EL (cell line): ENCODE data around the gene DCC.

ENCODE experiments used
- DNase-seq: peaks from one replicate; pipeline ENCODE4 v3.0.0-alpha.2; 2016

Gene DCC

DNA sequence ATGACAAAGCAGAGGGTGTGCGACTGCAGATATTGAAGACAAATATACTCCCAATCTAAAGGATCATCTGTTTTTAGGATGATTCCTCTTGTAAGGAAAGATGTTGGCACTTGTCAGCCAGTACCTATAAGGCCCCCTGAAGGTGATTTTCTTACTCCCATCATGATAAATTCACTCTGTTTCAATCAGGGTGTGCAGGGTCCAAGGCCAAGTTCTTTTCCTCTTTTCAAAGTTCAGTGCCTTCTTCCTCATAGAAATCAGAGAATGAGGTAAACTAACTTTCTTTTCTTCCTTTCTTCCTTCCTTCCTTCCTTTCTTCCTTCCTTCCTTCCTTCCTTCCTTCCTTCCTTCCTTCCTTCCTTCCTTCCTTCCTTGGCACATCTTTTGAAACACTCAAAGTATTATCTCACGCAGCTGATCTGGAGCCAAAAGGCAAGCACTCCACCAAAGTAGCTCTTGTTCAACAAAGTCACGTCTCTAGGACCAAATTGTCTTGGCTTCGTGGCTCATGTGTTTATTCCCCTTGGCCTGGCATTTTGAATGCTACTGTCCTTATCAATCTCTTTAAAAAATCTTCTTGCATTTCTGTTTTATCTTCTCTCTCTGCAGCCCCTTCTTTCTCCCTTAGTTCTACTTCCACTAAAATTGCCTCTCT, 87.7 kb downstream of the DCC start:
- no peak for DNase-seq

DNA sequence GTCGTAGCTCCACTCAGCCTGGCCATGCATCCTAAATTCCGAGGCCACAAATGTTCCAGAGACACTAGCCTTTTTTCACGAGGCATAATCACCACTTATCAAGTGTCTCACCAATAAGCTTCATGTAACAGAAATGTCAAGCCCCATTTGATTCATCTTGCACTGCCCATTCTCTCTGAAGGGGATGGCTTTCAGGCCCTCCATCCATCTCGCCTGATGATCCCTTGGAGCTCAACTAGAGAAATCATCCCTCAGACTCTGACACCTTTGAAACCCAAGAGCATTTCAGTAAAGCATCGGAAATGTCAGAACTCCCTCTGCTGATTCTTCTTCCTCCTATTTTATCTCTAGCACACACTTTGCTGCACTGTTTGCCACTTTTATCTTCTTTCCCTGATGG, 91.7 kb downstream of the DCC start:
- no peak for DNase-seq

DNA sequence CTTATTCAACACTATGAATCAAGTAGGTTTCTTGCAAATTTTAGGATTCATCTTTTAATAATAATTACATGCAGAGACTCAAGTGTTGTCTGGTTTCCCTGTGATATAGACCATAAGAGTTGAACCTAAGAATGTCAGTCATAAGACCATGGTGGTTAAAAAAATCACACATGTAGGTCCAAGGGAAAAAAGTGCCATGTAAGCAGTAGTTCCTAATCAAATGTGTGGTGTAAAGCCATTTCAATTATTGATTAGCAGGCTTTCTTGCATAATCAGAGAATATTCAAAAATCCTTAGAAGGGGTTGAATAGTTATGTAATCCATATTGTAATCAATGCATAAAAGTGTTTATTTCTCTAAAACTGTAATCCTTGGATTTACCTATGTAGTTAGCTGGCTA, 93.8 kb downstream of the DCC start:
- DNase-seq, result no peak

DNA sequence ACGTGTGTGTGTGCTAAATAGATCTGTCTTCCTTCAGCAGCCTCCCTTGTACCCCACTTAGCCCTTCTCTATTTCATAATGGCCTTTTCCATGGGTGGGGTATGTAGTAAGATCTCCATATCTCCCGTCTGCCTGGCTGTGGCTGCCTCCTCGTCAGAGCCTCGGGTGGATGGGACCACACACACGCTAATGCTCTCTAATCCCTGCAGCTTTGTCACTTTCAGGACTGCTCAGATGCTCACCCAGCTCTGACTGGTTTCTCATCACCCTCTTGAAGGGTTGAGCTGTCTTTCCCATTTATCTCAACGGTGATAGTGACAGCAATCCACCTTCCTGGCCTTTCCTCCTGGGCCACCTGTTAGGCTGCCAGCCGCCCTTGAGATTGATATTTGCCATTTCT, 95.3 kb downstream of the DCC start:
- no peak for DNase-seq

DNA sequence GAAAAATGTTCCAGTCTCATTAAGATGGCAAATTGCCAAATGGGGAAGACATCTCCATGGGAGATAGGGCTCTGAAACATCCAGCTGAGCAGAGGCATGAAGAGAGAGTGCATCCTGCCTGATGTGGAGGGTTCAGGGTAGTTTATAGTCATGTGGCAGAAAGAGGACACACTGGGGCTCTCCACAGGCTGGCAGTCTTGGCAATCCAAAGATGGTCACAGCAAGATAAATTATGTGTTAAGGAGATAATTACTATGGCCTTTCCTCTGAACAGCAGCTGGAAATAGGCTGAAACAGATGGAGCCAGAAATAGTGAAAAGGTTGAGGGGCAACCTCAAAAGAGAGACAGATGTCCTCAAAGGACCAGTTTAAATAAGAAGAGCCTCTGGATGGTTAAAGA, 97.2 kb downstream of the DCC start:
- DNase-seq, result no peak

DNA sequence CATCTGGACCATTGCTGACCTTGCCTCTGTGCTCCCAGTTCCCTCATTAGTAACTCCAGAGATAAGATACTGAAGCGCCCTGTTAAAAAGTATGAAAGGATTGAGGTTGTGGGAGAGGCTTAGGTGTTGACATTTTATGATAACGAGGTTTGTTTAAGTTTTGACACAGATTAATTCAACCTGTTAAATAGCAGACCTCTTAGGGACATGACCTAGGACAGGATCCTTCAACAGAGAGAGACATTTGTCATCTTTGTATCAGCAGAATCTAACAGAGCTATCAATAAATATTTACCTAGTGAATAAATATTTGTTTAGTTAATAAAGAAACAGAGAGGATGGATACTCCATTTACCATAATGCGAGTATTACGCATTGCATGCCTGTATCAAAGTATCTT, 99.5 kb downstream of the DCC start:
- DNase-seq, result no peak

DNA sequence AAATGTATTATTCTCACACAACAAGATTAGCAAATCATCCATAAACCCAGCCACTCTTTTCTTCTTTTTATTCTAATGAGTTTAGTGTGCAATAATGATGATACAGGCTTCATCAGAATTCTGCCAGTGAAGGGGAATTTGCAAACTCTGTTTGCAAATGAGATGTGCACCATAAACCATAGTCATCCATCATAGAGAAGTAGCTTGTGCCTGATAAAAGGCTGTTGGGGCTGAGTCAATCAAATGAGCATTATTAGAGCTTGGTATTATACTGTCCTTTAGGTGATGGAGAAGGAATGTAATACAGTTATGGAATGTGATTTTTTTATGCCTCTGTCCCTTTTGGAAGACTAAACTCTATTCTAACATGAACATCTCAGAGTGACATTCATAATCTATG, 101.8 kb downstream of the DCC start:
- no peak for DNase-seq

DNA sequence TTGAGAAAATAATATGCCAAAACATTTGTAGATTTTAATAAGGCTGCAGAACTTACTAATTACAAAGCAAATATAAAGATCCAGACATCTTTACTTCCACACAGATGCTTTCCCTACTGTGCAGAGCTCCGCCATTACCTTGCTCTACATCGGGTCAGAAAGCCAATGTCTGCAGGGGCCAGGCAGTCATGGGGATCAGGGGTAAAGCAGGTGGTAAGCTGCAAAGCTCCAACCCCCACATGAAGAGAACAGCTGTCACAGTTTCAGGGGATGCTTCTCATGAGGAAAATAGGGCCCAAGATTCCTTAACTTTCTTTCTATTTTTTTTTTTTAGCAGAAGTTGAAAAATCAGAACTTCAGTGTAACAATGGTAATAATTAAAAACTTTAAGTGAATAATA, 102.7 kb downstream of the DCC start:
- no peak for DNase-seq

DNA sequence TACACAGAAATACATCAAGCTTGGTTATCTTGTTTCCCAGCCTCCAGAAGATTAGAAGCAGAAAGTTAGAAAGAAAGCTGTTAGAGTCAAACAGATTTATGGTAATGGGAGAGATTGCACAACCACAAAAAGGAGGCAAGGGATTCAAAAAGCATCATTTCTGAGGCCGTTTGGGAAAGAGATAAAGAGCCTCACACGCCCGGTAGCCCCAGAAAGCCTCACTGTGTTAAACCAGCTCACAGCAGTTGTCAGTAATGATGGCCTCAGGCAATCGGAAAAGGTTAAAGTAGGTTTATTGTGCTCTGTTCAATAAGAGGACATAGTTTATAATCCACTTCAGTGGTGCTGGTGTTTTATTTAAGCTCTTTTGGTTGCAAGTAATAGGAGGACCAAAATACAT, 111.3 kb downstream of the DCC start:
- no peak for DNase-seq

DNA sequence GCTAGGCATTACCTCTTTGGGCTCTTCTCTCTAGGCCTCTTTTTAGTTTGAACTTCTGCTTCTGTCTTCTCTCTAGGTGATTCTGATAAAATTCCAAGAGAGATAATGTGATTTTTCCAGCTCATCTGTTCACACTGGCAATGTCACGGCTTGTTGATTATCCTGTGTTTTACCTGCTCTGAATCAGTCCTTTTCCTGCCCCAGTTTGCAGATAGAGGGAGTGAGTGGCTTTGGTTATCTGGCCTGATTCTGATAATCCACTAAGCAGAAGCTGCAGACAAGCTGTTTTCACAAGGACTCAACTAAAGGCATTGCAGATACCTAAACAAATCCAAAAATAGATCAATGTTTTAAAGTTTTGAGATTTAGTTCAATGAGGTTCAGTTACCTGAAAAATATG, 111.9 kb downstream of the DCC start:
- no peak for DNase-seq

DNA sequence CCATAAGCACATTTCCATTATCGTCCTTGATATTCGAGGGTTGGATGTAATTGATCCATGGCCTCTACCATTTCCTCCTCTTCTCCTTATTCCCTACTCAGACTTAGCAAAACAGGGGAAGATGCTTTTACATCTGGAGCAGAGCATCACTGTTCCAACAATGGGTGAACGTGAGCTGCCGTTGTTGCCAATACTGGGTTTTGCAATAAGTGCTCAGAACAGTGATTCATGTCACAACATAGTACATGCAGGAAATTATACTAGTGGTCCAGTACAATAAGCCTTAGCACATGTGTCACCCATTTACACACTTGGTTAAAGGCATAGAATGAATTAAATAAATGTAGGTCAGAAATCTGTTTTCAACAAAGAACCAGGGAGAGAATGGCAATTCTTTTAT, 112.4 kb downstream of the DCC start:
- no peak for DNase-seq

DNA sequence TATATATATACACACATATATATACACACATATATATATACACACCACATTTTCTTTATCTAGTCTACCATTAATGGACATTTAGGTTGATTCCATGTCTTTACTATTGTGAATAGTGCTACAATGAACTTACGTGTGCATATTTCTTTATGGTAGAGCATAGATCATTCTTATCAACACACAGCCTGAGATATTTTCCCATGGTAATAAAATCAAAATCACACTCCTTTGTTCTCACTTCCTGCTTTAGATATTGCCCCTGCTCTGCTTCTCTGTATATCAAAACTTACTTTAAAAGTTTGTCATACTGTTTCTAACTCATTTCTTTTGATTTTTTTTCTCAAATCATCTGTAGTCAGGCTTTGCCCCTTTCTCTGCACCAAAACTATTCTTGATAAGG, 119.9 kb downstream of the DCC start:
- DNase-seq, result no peak

DNA sequence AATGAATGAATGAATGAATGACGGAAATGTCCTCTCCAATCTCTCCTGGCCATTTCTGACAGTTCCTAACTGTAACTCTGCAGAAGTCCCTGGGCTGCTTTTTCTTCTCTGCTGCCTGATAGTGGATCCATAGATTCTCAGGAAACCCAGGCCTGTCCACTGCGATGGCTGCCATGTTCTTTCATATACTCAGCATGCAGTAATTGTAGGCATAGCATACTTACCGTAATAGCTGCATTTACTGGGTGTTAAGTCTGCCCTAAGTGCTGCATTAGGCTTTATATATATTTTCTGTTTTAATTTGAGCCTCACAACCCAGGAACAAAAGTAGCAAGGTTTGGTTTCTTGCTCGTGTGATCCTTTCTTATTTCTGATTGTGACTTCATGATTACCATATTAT, 122.9 kb downstream of the DCC start:
- no peak for DNase-seq

DNA sequence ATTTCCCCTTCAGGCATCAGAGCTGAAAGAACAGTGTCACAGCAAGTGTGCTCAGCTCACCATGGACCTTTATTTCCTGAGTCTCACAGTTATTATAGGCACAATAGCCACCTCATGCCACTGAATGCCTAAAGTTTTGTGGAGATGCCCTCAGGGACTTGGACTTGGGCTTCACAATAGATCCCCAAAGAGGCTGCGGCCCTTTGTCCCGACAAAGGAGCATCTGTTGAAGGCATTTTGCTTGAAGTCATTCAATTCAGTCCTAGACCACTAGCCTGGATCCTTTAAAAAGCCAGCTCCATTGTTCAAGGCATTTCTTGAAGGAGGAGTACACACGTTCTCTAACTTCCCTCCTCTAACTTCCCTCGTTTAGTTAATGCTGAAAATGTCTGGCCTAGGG, 125.4 kb downstream of the DCC start:
- DNase-seq, result no peak

DNA sequence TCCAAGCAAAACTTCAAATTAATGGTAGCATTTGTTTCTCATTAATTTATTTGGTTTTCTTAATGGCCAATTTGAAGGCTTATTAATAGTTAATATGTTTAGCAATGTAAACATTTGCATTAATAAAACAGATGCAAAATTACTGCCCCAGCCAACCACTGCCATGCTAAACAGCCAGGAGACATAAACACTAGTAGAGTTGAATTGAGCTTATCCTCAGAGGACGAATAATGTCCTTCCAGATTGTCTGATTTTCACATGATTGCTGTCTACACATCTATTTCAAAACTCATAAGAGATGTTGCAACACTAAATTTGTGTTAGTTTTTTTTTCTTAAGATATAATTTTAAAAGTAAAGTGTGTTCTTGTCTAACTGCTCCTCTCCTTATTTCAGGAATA, 128.5 kb downstream of the DCC start:
- no peak for DNase-seq

DNA sequence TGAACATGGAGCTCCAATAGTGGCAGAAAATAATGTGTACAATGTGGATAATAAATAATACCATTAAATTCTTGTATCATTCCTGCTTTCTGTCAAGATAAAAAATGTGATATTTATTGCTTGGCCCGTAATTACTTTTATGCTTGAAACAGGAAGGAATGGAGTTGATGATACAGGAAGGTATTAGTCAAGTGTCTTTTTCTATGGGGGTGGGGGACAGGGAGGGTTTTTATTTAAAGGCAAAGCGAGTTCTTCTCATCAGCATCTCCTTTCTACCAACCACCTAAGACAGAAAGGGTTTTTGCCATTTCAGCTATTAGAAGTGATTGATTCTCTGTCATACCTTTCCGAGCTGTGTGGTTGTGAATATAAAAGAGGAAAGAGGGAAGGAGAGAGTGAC, 135.3 kb downstream of the DCC start:
- no peak for DNase-seq

DNA sequence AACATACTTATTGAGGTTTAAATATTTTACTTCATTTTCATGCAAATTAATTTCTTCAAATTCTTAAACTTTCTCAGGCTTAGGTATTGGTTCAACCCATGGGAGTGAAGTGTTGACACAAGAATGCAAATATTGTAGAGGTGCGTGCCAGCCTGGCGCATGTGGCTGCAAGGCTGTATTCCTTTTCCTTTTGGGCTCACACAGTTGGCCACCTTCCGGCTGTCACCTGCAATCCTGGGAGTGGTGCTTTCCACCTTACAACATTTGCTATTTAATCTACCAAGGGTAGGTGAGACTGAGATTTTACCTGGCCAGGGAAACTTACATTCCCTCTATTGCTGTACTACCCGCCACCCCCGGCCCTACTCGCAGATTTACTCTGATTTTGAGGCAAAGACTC, 141.1 kb downstream of the DCC start:
- no peak for DNase-seq

DNA sequence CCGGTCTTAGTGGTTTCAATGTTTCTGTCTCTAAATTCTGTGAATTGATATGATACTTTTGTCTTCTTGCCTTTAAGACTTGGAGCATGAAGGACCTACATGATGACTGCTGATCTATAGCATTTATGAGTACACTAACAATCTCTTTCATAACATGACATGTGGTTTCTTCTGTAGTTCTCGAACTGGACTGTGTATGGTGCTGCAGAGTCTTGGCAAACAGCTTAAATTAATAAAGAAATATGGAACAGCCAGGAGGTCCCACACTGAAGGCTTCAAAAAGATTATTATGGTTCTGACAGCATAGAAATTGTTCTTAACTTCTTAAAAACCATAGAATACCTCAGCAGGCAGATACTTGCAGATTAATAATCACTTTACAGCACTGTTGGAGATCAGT, 145.0 kb downstream of the DCC start:
- DNase-seq, result no peak

DNA sequence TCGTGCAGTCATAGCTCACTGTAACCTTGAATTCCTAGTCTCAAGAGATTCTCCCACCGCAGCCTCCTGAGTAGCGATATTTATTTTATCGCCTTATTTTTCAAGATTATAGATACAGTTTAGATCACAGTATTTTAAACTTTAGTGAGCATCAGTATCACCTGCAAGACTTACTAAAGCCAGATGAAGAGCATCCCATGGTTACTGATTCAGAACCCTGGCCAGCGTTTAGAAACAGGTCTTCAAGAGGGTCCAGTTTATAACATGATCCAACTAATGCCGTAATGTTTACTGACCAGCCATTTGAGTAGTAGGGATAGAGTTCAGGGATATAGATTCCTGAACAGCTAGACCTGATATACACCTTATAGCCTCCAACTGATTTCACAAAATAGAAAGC, 146.1 kb downstream of the DCC start:
- DNase-seq, result no peak

DNA sequence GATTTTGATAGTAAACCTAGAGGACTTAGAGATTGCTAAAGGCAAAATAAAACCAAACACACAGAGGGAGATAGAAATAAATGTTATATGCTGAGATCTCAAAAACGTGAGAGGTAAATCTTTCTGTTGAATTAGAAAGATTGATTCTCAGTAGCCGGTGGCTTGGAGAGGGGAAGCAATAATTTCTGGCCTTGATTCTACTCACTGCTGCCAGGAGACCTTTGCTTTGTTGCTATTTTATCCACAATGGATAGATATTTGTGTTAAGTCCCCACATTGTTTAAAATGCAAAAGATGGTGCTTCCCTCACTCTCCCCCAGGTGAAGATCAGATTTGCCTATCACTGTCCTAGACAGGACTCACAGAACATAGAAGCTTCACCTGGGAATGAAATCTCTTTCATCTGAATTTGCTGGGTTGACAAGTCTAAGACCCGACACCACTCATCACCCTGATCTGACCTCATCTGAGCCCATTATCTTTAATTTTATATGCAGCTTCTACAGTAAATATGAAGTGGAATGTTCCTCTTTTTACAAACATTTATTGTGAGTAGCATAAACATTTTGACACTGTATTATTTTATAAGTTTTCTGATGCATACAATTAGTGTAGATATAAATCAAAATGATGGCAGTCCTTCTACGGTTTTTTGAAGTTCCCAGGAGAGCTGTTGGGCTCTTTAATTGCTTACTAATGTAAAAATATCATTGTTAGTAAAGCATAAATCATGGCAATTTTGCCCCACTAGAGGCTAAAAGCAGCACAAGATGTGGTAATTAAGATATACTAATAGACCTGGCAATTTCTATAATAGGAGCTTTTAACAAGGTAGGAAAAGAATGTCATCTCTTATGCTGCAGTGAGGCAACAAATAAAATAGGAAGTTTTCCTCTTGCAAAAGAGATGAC, 149.7 kb downstream of the DCC start:
- no peak for DNase-seq

DNA sequence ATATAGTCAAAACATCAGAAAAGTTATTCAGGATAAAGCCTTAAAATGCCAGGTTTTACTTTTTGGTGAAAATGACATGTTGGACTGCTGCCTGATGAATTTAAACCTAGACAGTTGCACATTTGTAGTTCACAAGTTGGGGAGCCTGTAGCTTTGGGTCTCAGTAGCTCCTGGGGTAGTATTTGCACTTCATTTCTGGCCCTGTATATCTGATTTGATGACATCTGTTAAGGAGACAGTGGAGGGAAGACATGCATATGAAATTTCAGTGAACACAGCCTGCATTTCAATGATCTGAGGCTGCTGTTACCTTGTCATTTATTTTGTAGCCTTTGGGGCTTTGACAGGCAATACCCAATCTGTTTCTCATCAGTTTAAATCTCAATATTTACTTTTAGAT, 156.4 kb downstream of the DCC start:
- DNase-seq, result no peak

DNA sequence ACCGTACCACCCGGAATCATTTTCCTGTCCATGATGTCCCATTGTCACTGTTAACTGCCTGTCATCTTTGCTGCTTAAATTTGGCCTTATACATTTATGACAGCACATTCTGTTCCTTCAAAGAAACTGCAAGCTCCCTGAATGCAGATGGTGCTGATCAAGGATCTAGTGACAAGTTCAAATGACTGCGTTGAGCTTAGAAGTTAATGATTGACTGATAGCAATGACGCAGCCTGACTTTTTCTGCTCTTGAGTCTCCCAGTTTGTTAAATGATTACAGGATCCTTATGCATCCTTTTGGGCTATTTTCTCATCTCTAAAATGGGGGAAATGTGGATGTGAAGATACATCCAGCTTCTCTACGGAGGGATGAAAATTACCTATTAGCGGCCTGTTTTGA, 159.0 kb downstream of the DCC start:
- DNase-seq, result no peak

DNA sequence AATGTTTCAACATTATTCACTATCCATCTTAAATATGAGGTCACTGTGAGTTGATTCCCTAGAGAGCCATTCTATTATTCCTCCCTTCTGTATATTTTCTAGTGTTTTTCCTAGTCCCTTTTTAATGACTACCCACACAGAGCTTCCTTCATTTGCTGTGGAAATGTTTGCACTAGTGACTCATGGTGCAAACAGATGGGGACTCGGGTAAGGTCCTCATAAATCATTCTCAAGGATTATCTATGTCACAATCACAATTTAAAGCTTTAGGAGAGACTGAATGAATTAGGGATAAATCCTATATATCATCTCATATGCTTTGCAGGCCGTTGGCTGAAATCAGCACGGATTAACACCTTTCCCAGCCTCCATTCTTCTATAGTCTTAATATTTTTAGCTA, 159.6 kb downstream of the DCC start:
- no peak for DNase-seq

DNA sequence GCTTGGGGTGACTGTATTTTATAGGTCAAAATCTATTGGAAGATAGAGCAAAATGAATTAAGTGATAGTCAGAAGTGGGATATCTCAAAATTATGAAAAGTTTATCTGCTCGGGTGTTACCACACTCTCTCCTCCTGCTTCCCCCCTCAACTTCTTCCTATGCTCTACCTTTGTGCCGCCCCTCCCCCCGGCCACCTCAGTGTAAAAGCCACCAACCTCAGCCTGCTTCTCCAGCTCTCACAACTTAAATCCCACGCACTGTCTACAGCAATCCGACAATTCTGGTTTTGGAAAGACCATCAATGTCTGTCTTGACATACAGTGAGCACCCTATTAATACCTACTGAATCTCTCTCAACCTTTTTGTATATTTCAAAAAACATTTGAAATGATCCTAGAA, 164.6 kb downstream of the DCC start:
- DNase-seq, result no peak

DNA sequence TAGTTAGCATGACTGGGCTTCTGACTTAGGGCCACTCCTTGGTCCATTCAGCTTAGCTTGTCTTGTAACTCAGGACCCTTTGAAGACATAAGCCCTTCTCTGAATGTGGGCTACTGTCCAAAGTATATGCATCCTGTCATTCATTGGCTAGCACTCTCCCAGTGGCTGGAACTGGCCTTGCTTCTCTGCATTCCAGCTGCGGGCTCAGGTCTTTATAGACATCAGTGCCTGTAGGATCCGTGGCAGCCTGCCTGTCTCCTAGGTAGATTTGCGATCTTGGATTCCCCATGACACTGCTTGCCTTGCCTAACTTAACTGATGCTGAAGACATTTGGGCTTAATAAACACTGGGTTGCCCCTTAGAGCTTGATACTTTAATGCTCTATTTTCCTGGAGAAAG, 170.1 kb downstream of the DCC start:
- DNase-seq, result no peak
